HEK293 (cell line): ENCODE results near the gene CACYBP.

ENCODE experiments used
- EGR2 ChIP-seq: fragments of 450-650 bp; formaldehyde crosslinking; IDR thresholded peaks from 2 replicates; pipeline ENCODE4 v1.5.1; 2016; ENCODE audit warnings: low read depth, missing biosample characterization, missing genetic modification characterization
- GLI4 ChIP-seq: fragments of 450-650 bp; formaldehyde crosslinking; IDR thresholded peaks from 2 replicates; pipeline ENCODE4 v1.5.1; 2016; ENCODE audit warnings: missing biosample characterization, missing genetic modification characterization
- KLF8 ChIP-seq: fragments of 450-650 bp; formaldehyde crosslinking; IDR thresholded peaks from 2 replicates; pipeline ENCODE4 v1.5.1; 2016; ENCODE audit warnings: missing biosample characterization, missing genetic modification characterization
- SETDB1 ChIP-seq: IDR thresholded peaks from one replicate; pipeline ENCODE4 v1.6.1; 2017; ENCODE audit warnings: mild to moderate bottlenecking, low read length, moderate library complexity, mixed read lengths; ENCODE audit not compliant: insufficient read length
- SP2 ChIP-seq: fragments of 450-650 bp; formaldehyde crosslinking; IDR thresholded peaks from 2 replicates; pipeline ENCODE4 v1.5.1; 2016; ENCODE audit warnings: missing biosample characterization, missing genetic modification characterization
- WT1 ChIP-seq: fragments of 450-650 bp; formaldehyde crosslinking; IDR thresholded peaks from 2 replicates; pipeline ENCODE4 v1.5.1; 2016; ENCODE audit warnings: missing biosample characterization, missing genetic modification characterization
- ZBTB8A ChIP-seq: fragments of 450-650 bp; formaldehyde crosslinking; IDR thresholded peaks from 2 replicates; pipeline ENCODE4 v1.5.1; 2016; ENCODE audit warnings: missing biosample characterization, missing genetic modification characterization
- ZEB2 ChIP-seq: fragments of 450-650 bp; formaldehyde crosslinking; IDR thresholded peaks from 2 replicates; pipeline ENCODE4 v1.5.1; 2016; ENCODE audit warnings: missing biosample characterization, missing genetic modification characterization
- ZNF112 ChIP-seq: fragments of 450-650 bp; formaldehyde crosslinking; IDR thresholded peaks from 2 replicates; pipeline ENCODE4 v1.5.0; 2017; ENCODE audit warnings: missing biosample characterization, missing genetic modification characterization
- ZNF157 ChIP-seq: fragments of 450-650 bp; formaldehyde crosslinking; IDR thresholded peaks from 2 replicates; pipeline ENCODE4 v1.5.1; 2016; ENCODE audit warnings: missing biosample characterization, missing genetic modification characterization
- ZNF292 ChIP-seq: fragments of 450-650 bp; formaldehyde crosslinking; IDR thresholded peaks from 2 replicates; pipeline ENCODE4 v1.5.1; 2016; ENCODE audit warnings: low read depth, missing biosample characterization, missing genetic modification characterization, borderline replicate concordance
- ZNF324 ChIP-seq: fragments of 450-650 bp; formaldehyde crosslinking; IDR thresholded peaks from 2 replicates; pipeline ENCODE4 v1.5.1; 2016; ENCODE audit warnings: missing biosample characterization, missing genetic modification characterization
- ZNF391 ChIP-seq: fragments of 450-650 bp; formaldehyde crosslinking; IDR thresholded peaks from 2 replicates; pipeline ENCODE4 v1.5.1; 2016; ENCODE audit warnings: low read depth, missing biosample characterization, missing genetic modification characterization, borderline replicate concordance
- ZNF394 ChIP-seq: fragments of 450-650 bp; formaldehyde crosslinking; IDR thresholded peaks from 2 replicates; pipeline ENCODE4 v1.5.1; 2016; ENCODE audit warnings: missing biosample characterization, missing genetic modification characterization, mild to moderate bottlenecking, moderate library complexity, borderline replicate concordance
- ZNF48 ChIP-seq: fragments of 450-650 bp; formaldehyde crosslinking; IDR thresholded peaks from 2 replicates; pipeline ENCODE4 v1.5.1; 2016; ENCODE audit warnings: missing biosample characterization, missing genetic modification characterization
- ZNF544 ChIP-seq: fragments of 450-650 bp; formaldehyde crosslinking; IDR thresholded peaks from 2 replicates; pipeline ENCODE4 v1.5.0; 2017; ENCODE audit warnings: missing biosample characterization, missing genetic modification characterization
- ZNF571 ChIP-seq: fragments of 450-650 bp; formaldehyde crosslinking; IDR thresholded peaks from 2 replicates; pipeline ENCODE4 v1.5.0; 2017; ENCODE audit warnings: missing biosample characterization, missing genetic modification characterization
- ZNF585B ChIP-seq: fragments of 450-650 bp; formaldehyde crosslinking; IDR thresholded peaks from 2 replicates; pipeline ENCODE4 v1.5.1; 2016; ENCODE audit warnings: missing biosample characterization, missing genetic modification characterization
- ZNF624 ChIP-seq: fragments of 450-650 bp; formaldehyde crosslinking; IDR thresholded peaks from 2 replicates; pipeline ENCODE4 v1.5.1; 2017; ENCODE audit warnings: missing biosample characterization, missing genetic modification characterization
- ZNF664 ChIP-seq: fragments of 450-650 bp; formaldehyde crosslinking; IDR thresholded peaks from 2 replicates; pipeline ENCODE4 v1.5.1; 2016; ENCODE audit warnings: missing biosample characterization, missing genetic modification characterization
- ZNF747 ChIP-seq: fragments of 450-650 bp; formaldehyde crosslinking; IDR thresholded peaks from 2 replicates; pipeline ENCODE4 v1.5.1; 2016; ENCODE audit warnings: missing biosample characterization, missing genetic modification characterization
- ZNF792 ChIP-seq: fragments of 450-650 bp; formaldehyde crosslinking; IDR thresholded peaks from 2 replicates; pipeline ENCODE4 v1.5.1; 2016; ENCODE audit warnings: missing biosample characterization, missing genetic modification characterization
- ZNF837 ChIP-seq: fragments of 450-650 bp; formaldehyde crosslinking; IDR thresholded peaks from 2 replicates; pipeline ENCODE4 v1.5.1; 2016; ENCODE audit warnings: missing biosample characterization, missing genetic modification characterization
- ZNF843 ChIP-seq: fragments of 450-650 bp; formaldehyde crosslinking; IDR thresholded peaks from 2 replicates; pipeline ENCODE4 v1.5.1; 2016; ENCODE audit warnings: missing biosample characterization, missing genetic modification characterization
- ZSCAN30 ChIP-seq: fragments of 450-650 bp; IDR thresholded peaks from 2 replicates; pipeline ENCODE4 v1.5.1; 2018; ENCODE audit warnings: missing biosample characterization, mild to moderate bottlenecking, missing genetic modification characterization, moderate library complexity
- TF ChIP-seq, protein P1 (sequence below): IDR thresholded peaks from 2 replicates; pipeline ENCODE4 v1.6.1; 2011; ENCODE audit warnings: mild to moderate bottlenecking, low read depth, low read length, borderline replicate concordance
- TF ChIP-seq, protein P2 (sequence below): fragments of 450-650 bp; formaldehyde crosslinking; IDR thresholded peaks from 2 replicates; pipeline ENCODE4 v1.5.0; 2017; ENCODE audit warnings: missing biosample characterization, missing genetic modification characterization, borderline replicate concordance
- TF ChIP-seq, protein P3 (sequence below): fragments of 450-650 bp; formaldehyde crosslinking; IDR thresholded peaks from 2 replicates; pipeline ENCODE4; 2016; ENCODE audit warnings: missing biosample characterization, missing genetic modification characterization
- TF ChIP-seq, protein P4 (sequence below): fragments of 450-650 bp; formaldehyde crosslinking; IDR thresholded peaks from 2 replicates; pipeline ENCODE4 v1.5.1; 2016; ENCODE audit warnings: missing biosample characterization, missing genetic modification characterization
- TF ChIP-seq, protein P5 (sequence below): fragments of 450-650 bp; formaldehyde crosslinking; IDR thresholded peaks from 2 replicates; pipeline ENCODE4 v1.5.1; 2016; ENCODE audit warnings: missing biosample characterization, missing genetic modification characterization

The CACYBP gene

DNA sequence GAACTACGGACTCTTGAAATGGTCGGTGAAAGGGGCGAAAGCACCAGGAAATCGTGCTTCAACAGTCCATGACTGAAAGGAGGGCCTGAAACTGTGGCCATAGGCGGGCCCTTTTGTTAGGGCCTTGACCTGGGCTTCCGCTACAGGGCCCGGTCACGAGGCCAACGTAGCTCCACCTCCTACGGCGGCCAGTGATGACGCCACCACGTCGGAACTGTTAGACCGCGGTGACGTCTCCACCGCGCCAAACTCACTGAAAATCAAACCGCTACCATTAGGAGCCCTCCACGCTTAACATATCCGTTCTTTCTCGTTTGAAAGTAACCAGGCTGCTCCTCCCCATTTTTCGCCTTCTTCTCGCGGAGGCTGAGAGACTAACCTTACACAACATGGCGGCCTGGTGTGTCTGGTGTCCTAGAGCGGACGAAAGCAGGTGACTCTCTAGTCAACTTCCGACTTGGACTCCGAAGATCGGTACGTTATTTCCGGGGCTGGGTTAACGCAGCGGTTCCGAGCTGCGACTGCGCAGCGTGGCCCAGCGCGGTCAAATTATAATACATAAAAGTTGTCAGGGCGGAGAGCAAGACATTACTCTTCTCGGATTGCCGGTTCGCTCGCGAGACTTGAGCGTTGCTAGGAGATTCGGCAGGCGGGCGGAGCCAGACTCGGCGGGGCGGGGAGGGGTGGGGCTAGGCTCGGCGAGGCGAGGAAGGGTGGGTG, 371 bp upstream of the CACYBP start (continued):
- peak; percentile 89; the same call in 1 of the 2 replicates for TF ChIP-seq ZNF391 (tag by site-specific recombination)
- TF ChIP-seq, protein P1, sequence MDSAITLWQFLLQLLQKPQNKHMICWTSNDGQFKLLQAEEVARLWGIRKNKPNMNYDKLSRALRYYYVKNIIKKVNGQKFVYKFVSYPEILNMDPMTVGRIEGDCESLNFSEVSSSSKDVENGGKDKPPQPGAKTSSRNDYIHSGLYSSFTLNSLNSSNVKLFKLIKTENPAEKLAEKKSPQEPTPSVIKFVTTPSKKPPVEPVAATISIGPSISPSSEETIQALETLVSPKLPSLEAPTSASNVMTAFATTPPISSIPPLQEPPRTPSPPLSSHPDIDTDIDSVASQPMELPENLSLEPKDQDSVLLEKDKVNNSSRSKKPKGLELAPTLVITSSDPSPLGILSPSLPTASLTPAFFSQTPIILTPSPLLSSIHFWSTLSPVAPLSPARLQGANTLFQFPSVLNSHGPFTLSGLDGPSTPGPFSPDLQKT, result peak; percentile 64; the same call in 1 of the 2 replicates
- TF ChIP-seq ZNF157, result no peak
- TF ChIP-seq, protein P2, sequence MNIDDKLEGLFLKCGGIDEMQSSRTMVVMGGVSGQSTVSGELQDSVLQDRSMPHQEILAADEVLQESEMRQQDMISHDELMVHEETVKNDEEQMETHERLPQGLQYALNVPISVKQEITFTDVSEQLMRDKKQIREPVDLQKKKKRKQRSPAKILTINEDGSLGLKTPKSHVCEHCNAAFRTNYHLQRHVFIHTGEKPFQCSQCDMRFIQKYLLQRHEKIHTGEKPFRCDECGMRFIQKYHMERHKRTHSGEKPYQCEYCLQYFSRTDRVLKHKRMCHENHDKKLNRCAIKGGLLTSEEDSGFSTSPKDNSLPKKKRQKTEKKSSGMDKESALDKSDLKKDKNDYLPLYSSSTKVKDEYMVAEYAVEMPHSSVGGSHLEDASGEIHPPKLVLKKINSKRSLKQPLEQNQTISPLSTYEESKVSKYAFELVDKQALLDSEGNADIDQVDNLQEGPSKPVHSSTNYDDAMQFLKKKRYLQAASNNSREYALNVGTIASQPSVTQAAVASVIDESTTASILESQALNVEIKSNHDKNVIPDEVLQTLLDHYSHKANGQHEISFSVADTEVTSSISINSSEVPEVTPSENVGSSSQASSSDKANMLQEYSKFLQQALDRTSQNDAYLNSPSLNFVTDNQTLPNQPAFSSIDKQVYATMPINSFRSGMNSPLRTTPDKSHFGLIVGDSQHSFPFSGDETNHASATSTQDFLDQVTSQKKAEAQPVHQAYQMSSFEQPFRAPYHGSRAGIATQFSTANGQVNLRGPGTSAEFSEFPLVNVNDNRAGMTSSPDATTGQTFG (tag by site-specific recombination), result no peak
- TF ChIP-seq ZSCAN30, result peak; percentile 78; the same call in 1 of the 2 replicates
- no peak for TF ChIP-seq ZNF624 (tag by site-specific recombination)
- TF ChIP-seq ZNF571 (tag by site-specific recombination), result no peak
- TF ChIP-seq ZNF48 (tag by site-specific recombination), result no peak
- TF ChIP-seq ZNF292 (tag by site-specific recombination), result no peak
- 0 out of 2 replicates have a peak, but pooled peaks have one; percentile 59 for TF ChIP-seq GLI4 (tag by site-specific recombination)
- TF ChIP-seq ZNF394 (tag by site-specific recombination), result peak; percentile 73
- peak; percentile 97 for TF ChIP-seq ZNF324
- peak; percentile 75; the same call in 1 of the 2 replicates for TF ChIP-seq ZNF664
- TF ChIP-seq EGR2 (tag by site-specific recombination), result no peak
- no peak for TF ChIP-seq ZNF585B (tag by site-specific recombination)
- TF ChIP-seq, protein P3, sequence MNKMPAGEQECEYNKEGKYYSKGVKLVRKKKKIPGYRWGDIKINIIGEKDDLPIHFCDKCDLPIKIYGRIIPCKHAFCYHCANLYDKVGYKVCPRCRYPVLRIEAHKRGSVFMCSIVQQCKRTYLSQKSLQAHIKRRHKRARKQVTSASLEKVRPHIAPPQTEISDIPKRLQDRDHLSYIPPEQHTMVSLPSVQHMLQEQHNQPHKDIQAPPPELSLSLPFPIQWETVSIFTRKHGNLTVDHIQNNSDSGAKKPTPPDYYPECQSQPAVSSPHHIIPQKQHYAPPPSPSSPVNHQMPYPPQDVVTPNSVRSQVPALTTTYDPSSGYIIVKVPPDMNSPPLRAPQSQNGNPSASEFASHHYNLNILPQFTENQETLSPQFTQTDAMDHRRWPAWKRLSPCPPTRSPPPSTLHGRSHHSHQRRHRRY (tag by site-specific recombination), result no peak; the same call in 1 of the 2 replicates
- no peak for TF ChIP-seq ZNF544 (tag by site-specific recombination)
- TF ChIP-seq SETDB1, result peak; percentile 35
- TF ChIP-seq ZNF843, result peak; percentile 80
- TF ChIP-seq ZBTB8A, result no peak; the same call in 1 of the 2 replicates
- TF ChIP-seq, protein P4, sequence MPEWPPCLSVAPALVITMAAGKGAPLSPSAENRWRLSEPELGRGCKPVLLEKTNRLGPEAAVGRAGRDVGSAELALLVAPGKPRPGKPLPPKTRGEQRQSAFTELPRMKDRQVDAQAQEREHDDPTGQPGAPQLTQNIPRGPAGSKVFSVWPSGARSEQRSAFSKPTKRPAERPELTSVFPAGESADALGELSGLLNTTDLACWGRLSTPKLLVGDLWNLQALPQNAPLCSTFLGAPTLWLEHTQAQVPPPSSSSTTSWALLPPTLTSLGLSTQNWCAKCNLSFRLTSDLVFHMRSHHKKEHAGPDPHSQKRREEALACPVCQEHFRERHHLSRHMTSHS (tag by site-specific recombination), result no peak
- TF ChIP-seq ZNF792 (tag by site-specific recombination), result no peak
- peak; percentile 84 for TF ChIP-seq KLF8 (tag by site-specific recombination)
- no peak; the same call in none of the 2 replicates for TF ChIP-seq WT1 (tag by site-specific recombination)
- TF ChIP-seq, protein P5, sequence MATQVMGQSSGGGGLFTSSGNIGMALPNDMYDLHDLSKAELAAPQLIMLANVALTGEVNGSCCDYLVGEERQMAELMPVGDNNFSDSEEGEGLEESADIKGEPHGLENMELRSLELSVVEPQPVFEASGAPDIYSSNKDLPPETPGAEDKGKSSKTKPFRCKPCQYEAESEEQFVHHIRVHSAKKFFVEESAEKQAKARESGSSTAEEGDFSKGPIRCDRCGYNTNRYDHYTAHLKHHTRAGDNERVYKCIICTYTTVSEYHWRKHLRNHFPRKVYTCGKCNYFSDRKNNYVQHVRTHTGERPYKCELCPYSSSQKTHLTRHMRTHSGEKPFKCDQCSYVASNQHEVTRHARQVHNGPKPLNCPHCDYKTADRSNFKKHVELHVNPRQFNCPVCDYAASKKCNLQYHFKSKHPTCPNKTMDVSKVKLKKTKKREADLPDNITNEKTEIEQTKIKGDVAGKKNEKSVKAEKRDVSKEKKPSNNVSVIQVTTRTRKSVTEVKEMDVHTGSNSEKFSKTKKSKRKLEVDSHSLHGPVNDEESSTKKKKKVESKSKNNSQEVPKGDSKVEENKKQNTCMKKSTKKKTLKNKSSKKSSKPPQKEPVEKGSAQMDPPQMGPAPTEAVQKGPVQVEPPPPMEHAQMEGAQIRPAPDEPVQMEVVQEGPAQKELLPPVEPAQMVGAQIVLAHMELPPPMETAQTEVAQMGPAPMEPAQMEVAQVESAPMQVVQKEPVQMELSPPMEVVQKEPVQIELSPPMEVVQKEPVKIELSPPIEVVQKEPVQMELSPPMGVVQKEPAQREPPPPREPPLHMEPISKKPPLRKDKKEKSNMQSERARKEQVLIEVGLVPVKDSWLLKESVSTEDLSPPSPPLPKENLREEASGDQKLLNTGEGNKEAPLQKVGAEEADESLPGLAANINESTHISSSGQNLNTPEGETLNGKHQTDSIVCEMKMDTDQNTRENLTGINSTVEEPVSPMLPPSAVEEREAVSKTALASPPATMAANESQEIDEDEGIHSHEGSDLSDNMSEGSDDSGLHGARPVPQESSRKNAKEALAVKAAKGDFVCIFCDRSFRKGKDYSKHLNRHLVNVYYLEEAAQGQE (tag by site-specific recombination), result peak; percentile 56
- TF ChIP-seq ZNF112 (tag by site-specific recombination), result no peak
- TF ChIP-seq ZNF747 (tag by site-specific recombination), result no peak
- TF ChIP-seq SP2 (tag by site-specific recombination), result peak; percentile 79
- TF ChIP-seq ZNF837, result no peak
- TF ChIP-seq ZEB2, result peak; percentile 89
